ES-I3 (cell line): ENCODE measurements around the gene WDR75.
A peak's percentile ranks its signal among the peaks of the same experiment; 100 is the strongest.

ENCODE experiments used
- H3K36me3 ChIP-seq: 2 replicates; pipeline ENCODE4 v1.6.1; 2013; ENCODE audit warnings: mild to moderate bottlenecking, low read length, control low read depth, moderate library complexity; ENCODE audit not compliant: insufficient read depth
- H3K4me1 ChIP-seq: 2 replicates; pipeline ENCODE4 v1.6.1; 2013; ENCODE audit warnings: mild to moderate bottlenecking, control low read depth, low read length; ENCODE audit not compliant: insufficient read depth
- H3K9ac ChIP-seq: 2 replicates; pipeline ENCODE4 v1.6.1; 2013; ENCODE audit warnings: low read depth, mild to moderate bottlenecking, low read length, moderate library complexity
- H3K9me3 ChIP-seq: 2 replicates; pipeline ENCODE4 v1.6.1; 2013; ENCODE audit warnings: mild to moderate bottlenecking, low read length, moderate library complexity; ENCODE audit not compliant: control insufficient read depth, insufficient read depth

Gene WDR75

DNA sequence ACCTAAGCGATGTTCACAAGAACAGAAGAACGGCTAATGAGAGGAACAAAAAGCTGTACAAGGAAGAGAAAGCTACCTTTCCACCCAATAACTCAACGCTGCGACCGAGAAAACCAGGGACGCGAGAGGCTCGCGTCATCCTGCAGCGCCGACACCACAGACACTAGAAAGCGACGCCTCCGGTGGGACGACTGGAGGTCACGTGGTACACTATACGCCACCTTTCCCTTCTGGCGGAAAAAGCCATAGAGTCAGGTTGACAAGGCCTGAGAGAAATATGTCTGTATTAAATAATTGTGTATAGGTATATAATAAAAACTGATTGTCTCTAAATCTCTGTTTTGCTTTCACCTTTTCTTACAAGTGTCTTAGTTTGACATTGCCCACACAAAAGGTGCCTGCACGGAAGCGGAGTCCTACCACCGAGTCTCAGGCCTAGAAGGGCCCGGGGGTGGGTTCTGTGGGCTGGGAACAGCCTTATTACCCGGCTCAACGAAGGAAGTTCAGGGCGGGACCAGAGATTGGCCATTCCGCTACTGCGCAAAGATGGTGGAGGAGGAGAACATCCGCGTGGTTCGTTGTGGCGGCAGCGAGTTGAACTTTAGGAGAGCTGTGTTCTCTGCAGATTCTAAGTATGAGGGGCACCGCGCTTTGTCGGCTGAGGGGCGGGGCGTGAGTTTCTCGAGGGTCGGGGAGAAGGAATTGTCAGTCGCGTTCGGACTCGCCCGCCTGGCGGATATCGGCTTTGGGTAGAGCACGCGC is at the start of gene WDR75:
WDR75 (plus strand) TSS at position 528 of the 762 bp plus-strand sequence; CDS start at position 547, 19 bp downstream.
- peaks cover 4% of the 10 kb centered on the region; the same call in 1 of the 2 replicates for H3K36me3 ChIP-seq
- H3K9ac ChIP-seq = peak within 1 kb of the TSS; percentile 66
- H3K9me3 ChIP-seq = no peaks in the 10 kb centered on the region
- no peaks in the 10 kb centered on the region; the same call in 1 of the 2 replicates for H3K4me1 ChIP-seq

DNA sequence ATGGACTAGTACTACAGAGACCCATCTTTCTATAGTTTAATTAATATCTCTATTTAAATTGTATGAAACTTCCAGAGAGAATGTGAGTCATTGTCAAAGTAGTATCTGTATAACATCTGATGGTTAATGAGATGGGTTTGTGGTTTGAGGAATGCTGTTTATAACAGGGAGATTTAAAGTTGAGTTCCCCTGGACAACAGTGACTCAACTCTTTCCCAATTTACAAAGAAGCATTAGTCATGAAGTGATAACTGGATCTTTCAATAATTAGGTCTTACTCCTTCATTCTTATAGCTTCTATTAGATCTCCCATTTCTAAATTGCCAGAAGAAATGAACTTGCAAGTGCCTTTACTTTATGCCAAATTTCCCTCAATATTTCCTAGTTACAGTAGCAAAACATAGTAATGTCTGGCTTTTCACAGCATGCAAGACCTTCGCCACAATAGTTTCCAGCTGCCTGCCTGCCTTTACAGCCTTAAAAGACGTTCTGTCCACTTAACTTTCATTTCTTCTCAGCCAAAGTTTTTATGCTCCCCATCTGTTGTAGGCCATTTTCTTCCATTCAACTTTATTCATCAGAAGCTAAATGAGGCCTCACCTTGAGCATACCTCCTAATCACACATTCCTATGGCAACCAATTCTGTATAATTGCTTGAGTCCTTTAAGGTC is 47.7 kb upstream of the WDR75 start:
- Histone ChIP-seq H3K9ac (no peak overlapping the region), H3K36me3 (no peaks in the 10 kb centered on the region), H3K9me3 (no peaks in the 10 kb centered on the region; the same call in 1 of the 2 replicates), H3K4me1 (no peaks in the 10 kb centered on the region)

DNA sequence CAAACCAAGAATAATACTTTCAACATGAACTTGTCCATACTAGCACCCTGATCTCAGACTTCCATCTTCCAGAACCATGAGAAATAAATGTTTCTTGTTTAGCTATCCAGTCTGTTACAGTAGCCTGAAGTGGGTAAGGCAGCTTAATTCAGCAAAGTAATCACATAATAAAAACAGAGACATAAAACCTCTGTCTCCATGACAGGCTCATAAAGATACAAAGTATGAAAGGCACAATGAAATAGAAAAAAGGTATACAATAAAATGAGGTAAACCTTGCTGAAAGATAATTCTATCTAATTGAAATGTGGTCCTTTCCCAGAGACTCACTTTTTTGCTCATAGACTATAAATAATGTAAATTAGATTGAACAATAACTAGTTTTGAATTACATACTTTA is 46.7 kb upstream of the WDR75 start:
- no peaks in the 10 kb centered on the region; the same call in 1 of the 2 replicates for H3K9me3 ChIP-seq
- no peaks in the 10 kb centered on the region for H3K36me3 ChIP-seq
- H3K4me1 ChIP-seq = no peaks in the 10 kb centered on the region
- no peak overlapping the region for H3K9ac ChIP-seq

GRCh38 chr2:189402932-189403331 is 38.3 kb upstream of the WDR75 start:
- Histone ChIP-seq H3K9me3 (no peaks in the 10 kb centered on the region; the same call in 1 of the 2 replicates), H3K4me1 (peaks cover 11% of the 10 kb centered on the region), H3K36me3 (no peaks in the 10 kb centered on the region), H3K9ac (no peak overlapping the region)

DNA sequence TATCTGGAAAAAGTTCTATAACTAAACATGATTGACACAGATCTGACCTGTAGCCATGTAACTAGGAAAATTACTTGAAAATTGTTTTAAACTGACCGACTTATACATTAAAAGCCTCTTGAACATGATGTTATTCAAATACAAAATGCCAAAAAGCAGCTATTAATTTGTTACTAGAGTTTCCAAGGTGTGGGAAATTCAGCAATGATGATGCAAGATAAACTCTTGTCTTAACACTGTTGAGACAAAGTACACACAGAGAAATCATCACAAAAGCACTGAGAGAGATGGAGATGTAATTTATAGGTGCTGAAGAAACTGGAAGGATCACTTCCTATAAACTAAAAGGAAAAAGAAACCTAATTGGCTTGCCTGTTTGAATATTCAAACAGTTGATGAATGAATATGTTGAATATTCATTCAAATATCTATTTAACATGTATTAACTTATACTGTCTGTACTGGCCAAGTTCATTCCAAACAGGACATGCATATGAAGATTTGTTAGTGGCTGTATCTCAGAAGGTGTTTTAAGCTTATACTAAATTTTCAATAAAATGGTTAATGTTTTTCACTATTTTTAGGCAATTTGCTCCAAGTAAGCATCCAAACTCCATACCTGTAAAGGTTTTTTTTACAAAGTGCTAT is 34.6 kb upstream of the WDR75 start:
- H3K36me3 ChIP-seq = no peaks in the 10 kb centered on the region
- peaks cover 11% of the 10 kb centered on the region for H3K4me1 ChIP-seq
- no peaks in the 10 kb centered on the region for H3K9me3 ChIP-seq
- H3K9ac ChIP-seq = no peak overlapping the region

DNA sequence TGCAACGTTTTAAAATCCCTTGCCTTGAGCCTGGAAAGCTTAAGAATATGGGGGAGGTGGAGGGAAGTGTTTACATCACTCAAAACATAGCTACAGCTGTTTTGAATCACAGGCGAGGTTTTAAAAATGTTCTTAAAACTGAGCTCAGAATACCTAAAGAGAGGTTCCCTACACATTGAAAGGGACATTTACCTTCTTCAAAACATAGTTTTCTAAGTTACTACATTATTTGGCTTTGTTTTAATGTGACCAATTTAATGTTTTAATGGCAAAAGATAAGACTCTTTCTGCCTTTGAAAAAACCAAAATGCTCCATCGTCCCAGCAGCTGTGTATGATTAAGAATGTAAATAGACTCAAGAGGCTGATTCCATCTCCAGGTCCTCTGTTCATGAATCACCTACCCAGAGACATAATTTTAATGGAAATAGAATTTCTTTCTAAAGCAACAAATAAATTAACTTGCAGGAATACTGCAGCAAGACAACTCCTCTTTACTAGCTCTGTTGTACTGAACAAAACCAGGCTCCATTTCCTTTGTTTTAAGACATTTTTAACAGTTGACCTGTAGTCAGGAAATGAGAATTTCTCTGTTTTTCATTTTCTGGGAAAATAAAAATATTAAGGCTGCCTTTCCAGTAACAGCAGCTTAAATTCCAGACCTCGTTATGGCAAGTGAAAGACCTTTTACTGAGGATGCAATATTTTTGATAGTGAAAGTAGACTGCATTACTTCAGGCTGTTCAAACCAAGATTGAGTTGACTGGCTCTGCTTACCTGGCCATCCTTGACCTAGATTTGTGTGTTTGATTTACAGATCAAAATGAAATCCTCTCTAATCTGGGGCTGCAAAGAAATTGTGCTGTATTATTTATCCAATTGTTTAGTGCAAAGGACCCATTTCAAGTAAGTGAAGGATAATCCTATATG is 33.7 kb upstream of the WDR75 start:
- Histone ChIP-seq H3K9ac (no peak overlapping the region), H3K9me3 (no peaks in the 10 kb centered on the region), H3K4me1 (peaks cover 11% of the 10 kb centered on the region), H3K36me3 (no peaks in the 10 kb centered on the region)

DNA sequence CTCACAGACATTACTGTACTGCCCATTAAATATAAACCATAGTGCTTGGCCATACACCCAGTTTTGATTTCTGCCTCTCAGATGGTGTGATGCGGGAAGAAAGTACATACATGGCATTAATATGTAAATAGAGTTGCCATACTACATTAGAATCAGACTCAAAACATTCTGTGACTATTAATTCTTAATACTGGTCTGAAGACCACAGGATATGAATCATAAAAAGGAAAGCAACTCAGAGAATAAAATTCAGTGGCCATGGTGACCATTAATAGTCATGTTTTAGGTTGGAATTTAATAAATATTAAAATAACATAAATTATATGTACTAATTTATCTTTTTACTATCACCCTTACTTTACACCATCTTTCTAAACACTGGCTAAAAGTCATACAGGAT is 33.0 kb upstream of the WDR75 start:
- Histone ChIP-seq H3K9me3 (no peaks in the 10 kb centered on the region), H3K4me1 (peaks cover 11% of the 10 kb centered on the region)

DNA sequence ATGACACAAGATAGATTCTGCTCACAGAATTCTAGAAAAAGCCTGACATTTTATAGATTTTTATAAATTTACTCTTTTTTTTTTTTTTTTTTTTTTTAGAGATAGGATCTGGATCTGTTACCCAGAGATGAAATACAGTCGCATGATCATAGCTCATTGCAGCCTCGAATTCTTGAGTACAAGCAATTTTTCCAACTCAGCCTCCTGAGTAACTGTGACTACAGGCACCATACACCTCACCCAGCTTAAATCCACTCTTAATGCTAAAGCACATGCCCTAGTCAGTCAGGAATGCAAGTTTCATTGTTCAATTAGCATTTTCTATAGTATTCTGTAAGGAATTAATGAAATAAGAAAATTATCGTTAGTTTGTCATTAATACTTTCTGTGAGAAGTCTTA is 32.1 kb upstream of the WDR75 start:
- Histone ChIP-seq H3K9me3 (no peaks in the 10 kb centered on the region), H3K9ac (no peak overlapping the region), H3K4me1 (peaks cover 11% of the 10 kb centered on the region), H3K36me3 (no peaks in the 10 kb centered on the region)

More for the DNA sequence above, 33.0 kb upstream of the WDR75 start:
- Histone ChIP-seq H3K36me3 (no peaks in the 10 kb centered on the region), H3K9ac (no peak overlapping the region)

DNA sequence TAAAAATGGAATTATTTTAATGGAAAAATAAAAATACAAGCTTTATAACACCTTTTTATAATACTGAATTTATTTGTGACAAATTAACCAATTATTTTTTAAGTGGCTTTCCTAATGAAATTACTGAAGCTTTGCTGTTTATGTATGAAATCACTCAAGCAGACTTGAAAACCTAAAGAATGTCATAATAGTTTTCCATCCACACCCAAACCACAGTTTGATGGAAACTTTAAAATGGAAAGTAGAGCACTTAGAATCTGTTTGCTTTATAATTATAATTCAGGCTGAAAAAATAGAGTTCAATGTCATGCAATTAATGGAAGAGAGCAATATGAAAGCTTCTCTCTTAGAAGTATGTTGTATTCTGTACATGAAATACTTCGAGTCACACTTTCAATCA is 31.6 kb upstream of the WDR75 start:
- Histone ChIP-seq H3K4me1 (peaks cover 11% of the 10 kb centered on the region), H3K9ac (no peak overlapping the region), H3K9me3 (no peaks in the 10 kb centered on the region), H3K36me3 (no peaks in the 10 kb centered on the region)

GRCh38 chr2:189411860-189412259 is 29.4 kb upstream of the WDR75 start:
- Histone ChIP-seq H3K36me3 (no peaks in the 10 kb centered on the region), H3K9ac (no peak overlapping the region), H3K4me1 (peaks cover 8% of the 10 kb centered on the region), H3K9me3 (no peaks in the 10 kb centered on the region)

DNA sequence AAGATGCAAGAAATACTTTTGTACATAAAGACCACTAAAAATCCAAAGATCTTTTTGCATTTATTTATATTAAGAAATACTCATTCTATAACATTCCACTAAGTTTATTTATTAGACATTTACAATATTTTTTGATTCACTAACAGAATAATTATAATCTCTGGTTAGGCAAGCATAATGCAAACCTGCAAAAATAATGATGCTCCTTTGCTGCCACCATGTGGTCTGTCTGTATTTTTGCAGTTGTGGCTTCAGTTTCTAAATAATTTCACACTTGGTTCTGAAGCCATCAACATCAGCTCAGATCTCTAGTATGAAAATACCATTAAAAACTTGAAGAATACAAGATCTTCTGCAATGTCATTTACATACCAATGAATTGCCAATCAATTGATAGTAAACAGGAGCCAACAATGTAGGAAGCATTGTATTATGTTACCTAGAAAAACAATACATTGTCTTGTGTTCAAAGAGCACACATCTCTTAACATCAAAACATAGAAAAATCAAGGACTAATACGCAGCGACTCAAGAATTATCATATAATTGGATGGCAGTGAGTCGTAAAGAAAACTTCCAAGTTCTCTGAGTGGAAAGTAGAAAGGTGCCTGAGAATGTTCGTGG is 28.8 kb upstream of the WDR75 start:
- H3K4me1 ChIP-seq = peaks cover 4% of the 10 kb centered on the region
- H3K36me3 ChIP-seq = no peaks in the 10 kb centered on the region
- H3K9ac ChIP-seq = no peak overlapping the region
- no peaks in the 10 kb centered on the region for H3K9me3 ChIP-seq

DNA sequence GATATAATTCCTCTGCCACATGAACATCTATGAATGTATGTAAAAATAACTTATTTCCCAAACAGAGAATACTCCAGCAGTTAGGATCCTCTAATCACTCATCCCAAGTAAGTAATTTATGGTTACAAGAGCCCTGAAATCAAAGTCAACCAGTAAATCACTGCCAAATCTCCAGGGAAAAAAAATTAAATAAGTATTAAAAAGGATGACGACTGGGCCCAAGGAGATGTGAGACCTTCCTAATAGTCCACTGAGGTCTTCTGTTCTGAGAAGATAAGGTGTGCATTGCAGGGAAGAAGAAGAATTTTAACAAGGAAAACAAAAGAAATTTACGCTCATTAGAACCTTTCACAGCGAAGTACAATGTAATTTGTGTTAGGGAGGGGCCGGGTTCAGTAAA is 28.0 kb upstream of the WDR75 start:
- H3K9me3 ChIP-seq = no peaks in the 10 kb centered on the region
- H3K4me1 ChIP-seq = no peaks in the 10 kb centered on the region
- H3K9ac ChIP-seq = no peak overlapping the region
- H3K36me3 ChIP-seq = no peaks in the 10 kb centered on the region

- Histone ChIP-seq H3K9ac (no peak overlapping the region), H3K9me3 (0 out of 2 replicates have a peak, but pooled peaks cover 1% of the 10 kb centered on the region), H3K4me1 (no peaks in the 10 kb centered on the region), H3K36me3 (no peaks in the 10 kb centered on the region)
Measured at GRCh38 chr2:189421644-189422043, 19.6 kb upstream of the WDR75 start.
